Thoracic aorta (tissue), 2 donors: Measurements from ENCODE around the gene THRB. TPM values are rescaled to one million over a fixed set of nuclear protein-coding genes. Genes with fewer than 3 reads are reported as not detected.

Source experiments
- ATAC-seq: fragments of 150-250 bp; one replicate; pipeline ENCODE4 v1.8.0; 2017; ENCODE audit warnings: low read depth; ENCODE audit not compliant: insufficient number of reproducible peaks, low FRiP score
- DNase-seq: peaks from one replicate; pipeline ENCODE4 v3.0.0-alpha.2; 2020; ENCODE audit warnings: low spot score
- H3K27ac ChIP-seq, 2 donors: fragments of 200-600 bp; sonication (generic); 1 replicate in 1 of 2; 2 replicates in 1 of 2; pipeline ENCODE4 v1.5.1; 2016; ENCODE audit warnings: mild to moderate bottlenecking in 2 of 2, moderate library complexity in 2 of 2
- H3K27me3 ChIP-seq: fragments of 200-600 bp; sonication (generic); replicated peaks from 2 replicates; pipeline ENCODE4 v1.6.0; 2016; ENCODE audit warnings: mild to moderate bottlenecking; ENCODE audit not compliant: insufficient read depth
- H3K36me3 ChIP-seq: fragments of 200-600 bp; sonication (generic); one replicate; pipeline ENCODE4 v1.5.1; 2016
- H3K4me1 ChIP-seq, 2 donors: fragments of 200-600 bp; sonication (generic); 1 replicate in 1 of 2; 2 replicates in 1 of 2; pipeline versions ENCODE4 v1.5.1 to v1.6.0; 2016; ENCODE audit warnings: low read depth in 2 of 2, mild to moderate bottlenecking in 1 of 2; ENCODE audit not compliant: control insufficient read depth in 1 of 2
- H3K4me3 ChIP-seq: fragments of 200-600 bp; sonication (generic); 2 replicates; pipeline ENCODE4 v1.5.1; 2016; ENCODE audit warnings: mild to moderate bottlenecking
- H3K9me3 ChIP-seq: fragments of 200-600 bp; sonication (generic); 2 replicates; pipeline ENCODE4 v1.5.1; 2016
- total RNA-seq, 2 donors: library from RNA; depleted of rRNA; stranded (reverse); fragments of >200 nt; gene quantifications; one replicate each; pipeline versions ENCODE4 v1.1.0 to v1.2.3, GENCODE V29; 2016
- TF ChIP-seq, protein P1 (sequence below): fragments of 200-600 bp; sonication (generic); IDR thresholded peaks from one replicate; pipeline ENCODE4 v1.5.1; 2019; ENCODE audit warnings: antibody characterized with exemption

THRB gene
- total RNA-seq, 2 donors from 2014 or later: 40.3 to 65.6 TPM

DNA sequence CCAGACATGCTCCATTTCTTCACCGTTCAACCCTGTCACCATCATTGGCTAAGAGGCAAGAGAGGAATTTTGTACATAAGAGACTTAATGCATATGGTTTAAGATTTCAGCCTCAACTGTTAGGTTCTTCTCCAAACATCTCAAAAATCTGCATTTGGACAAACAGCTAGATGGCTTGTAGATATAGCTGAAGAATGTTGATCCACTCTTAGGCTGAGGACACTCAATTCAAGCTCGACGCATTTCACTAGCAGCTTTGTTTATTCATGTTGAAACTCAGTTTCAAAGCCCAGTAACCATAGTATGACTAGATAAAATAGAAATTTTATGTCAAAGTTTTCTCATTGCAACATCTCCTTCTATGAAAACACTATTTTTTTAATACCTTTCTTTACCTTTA is 208.2 kb downstream of the THRB start:
- Histone ChIP-seq H3K27ac (no peak overlapping the region), H3K4me3 (no peak overlapping the region), H3K9me3 (no peaks in the 10 kb centered on the region), H3K36me3 (no peaks in the 10 kb centered on the region), H3K4me1 (peaks cover 19 to 50% of the 10 kb centered on the region in 2 donors), H3K27me3 (no peaks in the 10 kb centered on the region)
- no peak for ATAC-seq
- TF ChIP-seq, protein P1, sequence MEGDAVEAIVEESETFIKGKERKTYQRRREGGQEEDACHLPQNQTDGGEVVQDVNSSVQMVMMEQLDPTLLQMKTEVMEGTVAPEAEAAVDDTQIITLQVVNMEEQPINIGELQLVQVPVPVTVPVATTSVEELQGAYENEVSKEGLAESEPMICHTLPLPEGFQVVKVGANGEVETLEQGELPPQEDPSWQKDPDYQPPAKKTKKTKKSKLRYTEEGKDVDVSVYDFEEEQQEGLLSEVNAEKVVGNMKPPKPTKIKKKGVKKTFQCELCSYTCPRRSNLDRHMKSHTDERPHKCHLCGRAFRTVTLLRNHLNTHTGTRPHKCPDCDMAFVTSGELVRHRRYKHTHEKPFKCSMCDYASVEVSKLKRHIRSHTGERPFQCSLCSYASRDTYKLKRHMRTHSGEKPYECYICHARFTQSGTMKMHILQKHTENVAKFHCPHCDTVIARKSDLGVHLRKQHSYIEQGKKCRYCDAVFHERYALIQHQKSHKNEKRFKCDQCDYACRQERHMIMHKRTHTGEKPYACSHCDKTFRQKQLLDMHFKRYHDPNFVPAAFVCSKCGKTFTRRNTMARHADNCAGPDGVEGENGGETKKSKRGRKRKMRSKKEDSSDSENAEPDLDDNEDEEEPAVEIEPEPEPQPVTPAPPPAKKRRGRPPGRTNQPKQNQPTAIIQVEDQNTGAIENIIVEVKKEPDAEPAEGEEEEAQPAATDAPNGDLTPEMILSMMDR: no peak
- DNase-seq: no peak

DNA sequence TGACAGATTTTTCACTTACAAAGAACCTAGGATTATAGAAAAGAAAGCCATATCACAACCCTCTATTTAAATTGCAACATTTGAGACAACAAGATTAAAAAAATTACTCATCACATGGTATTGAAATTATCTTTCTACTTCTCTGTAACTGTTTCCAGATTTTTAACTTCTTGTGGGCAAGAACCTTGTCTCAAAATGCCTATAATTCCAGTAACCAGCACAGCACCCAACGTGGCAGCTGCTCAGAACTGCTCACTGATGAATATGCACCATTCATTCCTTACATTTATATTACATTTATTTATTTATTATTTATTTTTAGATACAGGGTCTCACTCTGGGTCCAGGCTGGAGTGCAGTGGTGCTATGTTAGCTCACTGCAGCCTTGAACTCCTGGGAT is 216.1 kb downstream of the THRB start:
- no peak for ATAC-seq
- Histone ChIP-seq H3K4me1 (peaks cover 0 to 19% of the 10 kb centered on the region in 2 donors), H3K4me3 (no peak overlapping the region), H3K27me3 (no peaks in the 10 kb centered on the region), H3K27ac (no peak overlapping the region), H3K9me3 (no peaks in the 10 kb centered on the region), H3K36me3 (no peaks in the 10 kb centered on the region)
- DNase-seq: no peak
- TF ChIP-seq, protein P1: no peak

DNA sequence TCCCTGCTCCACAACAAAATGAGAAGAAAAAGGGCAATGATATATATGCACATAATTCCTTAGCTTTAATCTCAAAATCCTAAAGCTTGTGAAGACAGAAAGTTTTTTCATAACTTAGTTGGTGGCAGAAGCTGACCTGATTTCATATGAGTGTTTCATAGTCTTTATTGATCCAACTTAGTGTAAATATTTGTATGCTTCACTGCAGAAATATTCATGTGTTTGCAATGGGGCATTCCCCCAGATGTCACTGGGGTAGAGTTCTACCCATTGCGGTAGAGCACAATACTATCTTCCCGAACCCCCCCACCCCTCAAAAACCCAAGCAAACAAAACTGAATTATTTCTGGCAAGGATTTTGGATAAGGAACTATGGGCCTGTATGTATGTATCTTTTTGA is 221.2 kb downstream of the THRB start:
- TF ChIP-seq, protein P1: no peak
- H3K4me3 ChIP-seq: no peak overlapping the region
- no peaks in the 10 kb centered on the region for H3K36me3 ChIP-seq
- no peaks in the 10 kb centered on the region for H3K27me3 ChIP-seq
- DNase-seq: no peak
- no peak for ATAC-seq
- no peaks in the 10 kb centered on the region for H3K9me3 ChIP-seq
- H3K27ac ChIP-seq: no peak overlapping the region
- peaks cover 22 to 47% of the 10 kb centered on the region in 2 donors for H3K4me1 ChIP-seq

DNA sequence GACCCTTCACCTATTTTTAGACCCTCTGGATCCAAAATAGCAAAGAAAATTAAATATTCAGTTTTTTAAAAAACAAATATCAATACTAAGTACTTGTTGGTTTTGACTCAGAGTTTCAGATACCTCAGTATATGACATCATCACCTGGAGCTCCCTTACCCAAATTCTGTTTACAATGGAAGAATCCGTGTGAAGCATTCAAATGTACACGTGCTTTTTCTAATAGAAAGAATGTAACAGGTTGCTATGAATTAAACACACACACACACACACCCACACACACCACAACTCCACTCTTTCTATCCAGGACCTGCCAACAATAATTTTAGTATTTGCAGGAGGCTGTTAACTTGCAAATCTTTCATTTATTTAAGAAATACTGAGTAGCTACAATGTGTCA is 221.8 kb downstream of the THRB start:
- Histone ChIP-seq H3K36me3 (no peaks in the 10 kb centered on the region), H3K4me3 (no peak overlapping the region), H3K27ac (peak overlapping the region in 1 of 2 donors; percentile 41), H3K27me3 (no peaks in the 10 kb centered on the region), H3K9me3 (no peaks in the 10 kb centered on the region), H3K4me1 (peaks cover 22 to 47% of the 10 kb centered on the region in 2 donors)
- ATAC-seq: no peak
- DNase-seq: no peak
- TF ChIP-seq, protein P1: no peak

DNA sequence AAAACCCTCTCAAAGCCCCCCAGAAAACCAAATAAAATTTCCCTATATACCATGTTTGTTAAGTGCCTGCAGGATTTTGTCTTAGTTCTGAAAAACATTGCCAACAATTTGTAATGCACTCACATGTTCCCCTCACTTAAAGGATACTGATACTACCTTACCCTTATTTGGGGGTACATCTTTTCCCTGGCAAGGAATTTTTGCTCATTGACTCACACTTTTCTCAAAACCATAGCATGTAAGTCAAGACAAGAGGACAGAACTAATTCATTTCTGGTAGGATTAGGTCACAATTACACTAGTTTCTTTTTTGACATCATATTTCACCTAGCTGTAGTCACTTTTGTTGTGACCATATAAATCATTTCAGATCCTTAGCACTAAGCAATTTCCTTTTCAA is 222.2 kb downstream of the THRB start:
- H3K27ac ChIP-seq: peak overlapping the region; percentile 41 to 44
- no peak for ATAC-seq
- H3K27me3 ChIP-seq: no peaks in the 10 kb centered on the region

More for the DNA sequence above, 222.2 kb downstream of the THRB start:
- H3K4me1 ChIP-seq: peaks cover 22 to 43% of the 10 kb centered on the region in 2 donors
- DNase-seq: no peak
- no peaks in the 10 kb centered on the region for H3K9me3 ChIP-seq
- TF ChIP-seq, protein P1: no peak
- H3K36me3 ChIP-seq: no peaks in the 10 kb centered on the region
- no peak overlapping the region for H3K4me3 ChIP-seq
